ENCODE results near the gene PTMS. TPM values are rescaled to one million over a fixed set of nuclear protein-coding genes. Genes with fewer than 3 reads are reported as not detected.

The PTMS gene
- polyA plus RNA-seq, 3 donors = 71.7 to 632 (median 263) TPM

DNA sequence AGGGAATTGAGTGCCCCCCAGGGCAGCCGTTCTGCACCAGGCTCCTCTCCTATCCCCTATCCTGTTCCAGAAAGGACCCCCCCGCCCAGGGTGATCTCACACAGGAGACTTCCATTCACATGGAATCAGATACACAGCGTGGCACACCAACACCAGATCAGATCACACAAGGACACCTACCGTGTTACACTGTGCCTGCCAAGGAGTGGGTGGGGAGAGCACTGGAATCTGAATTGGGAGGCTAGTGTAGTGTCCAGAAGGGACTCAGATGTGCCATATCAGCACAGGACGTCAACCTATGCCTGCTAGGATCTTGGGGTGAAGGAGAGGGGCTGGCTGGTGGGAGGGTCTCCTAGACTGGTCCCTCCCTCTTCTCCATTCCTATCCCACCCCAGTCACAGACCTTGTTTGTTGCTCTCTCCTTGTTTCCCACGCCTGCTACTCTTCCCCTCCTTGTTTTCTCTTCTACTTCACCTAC is 2.3 kb downstream of the PTMS start:
- H3K27ac ChIP-seq (ENCODE audit: low read depth, low read length) = no peak overlapping the region
- 42 to 51% (median 48%) methylated on average over 6 of the region's 6 CpGs for WGBS, 3 donors

- H3K27ac ChIP-seq (ENCODE audit: low read depth, low read length) = no peak overlapping the region
- 52 to 70% (median 60%) methylated on average over 4 to 6 of the region's 6 CpGs for WGBS, 3 donors
These were observed 2.8 kb downstream of the PTMS start for GRCh38 chr12:6768990-6769389.

DNA sequence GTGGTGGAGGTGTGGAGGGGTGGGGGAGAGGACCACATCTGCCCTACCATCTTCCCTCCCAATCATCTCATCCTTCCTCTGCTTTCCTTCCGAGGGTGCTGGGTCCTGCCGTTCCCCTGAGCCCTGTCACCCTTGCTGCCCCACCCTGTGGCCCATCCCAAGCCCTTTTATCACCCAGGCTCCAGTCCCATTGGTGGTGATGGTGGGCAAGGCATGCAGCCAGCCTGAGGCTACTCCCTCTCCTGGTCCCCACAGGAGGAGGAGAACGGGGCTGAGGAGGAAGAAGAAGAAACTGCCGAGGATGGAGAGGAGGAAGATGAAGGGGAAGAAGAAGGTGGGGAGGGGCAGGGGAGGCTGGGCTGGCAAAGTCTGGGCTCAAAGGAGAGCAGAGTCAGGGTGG is 3.5 kb downstream of the PTMS start:
- no peak overlapping the region for H3K27ac ChIP-seq (ENCODE audit: low read depth, low read length)
- 47 to 85% (median 70%) methylated on average over 3 to 4 of the region's 4 CpGs for WGBS, 3 donors

GRCh38 chr12:6770094-6770493 is 3.9 kb downstream of the PTMS start:
- no peak overlapping the region for H3K27ac ChIP-seq (ENCODE audit: low read depth, low read length)
- 81 to 94% (median 83%) methylated on average over 10 to 12 of the region's 12 CpGs for WGBS, 3 donors

GRCh38 chr12:6770600-6770999 is 4.4 kb downstream of the PTMS start:
- no peak overlapping the region for H3K27ac ChIP-seq (ENCODE audit: low read depth, low read length)

GRCh38 chr12:6771091-6771495 is 4.9 kb downstream of the PTMS start:
- WGBS, 3 donors = 76 to 93% (median 90%) methylated on average over 4 of the region's 4 CpGs

More at GRCh38 chr12:6770600-6770999, 4.4 kb downstream of the PTMS start:
- 85 to 94% (median 89%) methylated on average over 10 of the region's 10 CpGs for WGBS, 3 donors

GRCh38 chr12:6771509-6772330 is 5.6 kb downstream of the PTMS start:
- no peak overlapping the region for H3K27ac ChIP-seq (ENCODE audit: low read depth, low read length)
- WGBS, 3 donors = 68 to 77% (median 69%) methylated on average over 12 of the region's 12 CpGs

More at GRCh38 chr12:6771091-6771495, 4.9 kb downstream of the PTMS start:
- H3K27ac ChIP-seq (ENCODE audit: low read depth, low read length) = no peak overlapping the region

- no peak within 1 kb of the TSS for H3K27ac ChIP-seq (ENCODE audit: low read depth, low read length)
- whole genome bisulfite sequencing, 3 donors = 30 to 59% (median 37%) methylated on average over 10 to 15 of the region's 15 CpGs
These were observed 6.2 kb downstream of the PTMS start, which contains the start of gene LAG3 for GRCh38 chr12:6772331-6772695. Gene LAG3 (plus strand): TSS chr12:6772520. CDS start chr12:6772853, 333 bp downstream.

GRCh38 chr12:6772726-6773589 is 6.8 kb downstream of the PTMS start:
- H3K27ac ChIP-seq (ENCODE audit: low read depth, low read length) = no peak overlapping the region
- WGBS, 3 donors = 61 to 72% (median 71%) methylated on average over 21 of the region's 21 CpGs

- 30 to 40% (median 39%) methylated on average over 52 to 60 of the region's 60 CpGs for WGBS, 3 donors
- H3K27ac ChIP-seq (ENCODE audit: low read depth, low read length) = no peak overlapping the region
These were observed 7.6 kb downstream of the PTMS start for GRCh38 chr12:6773590-6774351.

DNA sequence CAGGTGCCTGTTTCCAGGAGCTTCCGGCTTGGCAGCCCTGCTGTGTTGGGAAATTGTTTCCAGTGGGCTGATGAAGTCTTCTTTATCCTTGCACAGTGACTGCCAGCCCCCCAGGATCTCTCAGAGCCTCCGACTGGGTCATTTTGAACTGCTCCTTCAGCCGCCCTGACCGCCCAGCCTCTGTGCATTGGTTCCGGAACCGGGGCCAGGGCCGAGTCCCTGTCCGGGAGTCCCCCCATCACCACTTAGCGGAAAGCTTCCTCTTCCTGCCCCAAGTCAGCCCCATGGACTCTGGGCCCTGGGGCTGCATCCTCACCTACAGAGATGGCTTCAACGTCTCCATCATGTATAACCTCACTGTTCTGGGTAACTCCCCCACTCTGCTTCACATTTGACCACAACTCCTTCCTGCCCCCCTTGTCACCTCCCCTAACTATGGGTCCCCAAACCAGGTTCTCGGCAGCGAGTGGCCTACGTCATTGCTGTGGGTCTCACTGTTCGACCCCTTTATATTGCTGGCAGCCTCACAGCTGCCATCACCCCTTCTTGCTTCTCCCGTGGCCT is 8.4 kb downstream of the PTMS start:
- no peak overlapping the region for H3K27ac ChIP-seq (ENCODE audit: low read depth, low read length)
- WGBS, 3 donors = 69 to 86% (median 79%) methylated on average over 15 of the region's 15 CpGs

DNA sequence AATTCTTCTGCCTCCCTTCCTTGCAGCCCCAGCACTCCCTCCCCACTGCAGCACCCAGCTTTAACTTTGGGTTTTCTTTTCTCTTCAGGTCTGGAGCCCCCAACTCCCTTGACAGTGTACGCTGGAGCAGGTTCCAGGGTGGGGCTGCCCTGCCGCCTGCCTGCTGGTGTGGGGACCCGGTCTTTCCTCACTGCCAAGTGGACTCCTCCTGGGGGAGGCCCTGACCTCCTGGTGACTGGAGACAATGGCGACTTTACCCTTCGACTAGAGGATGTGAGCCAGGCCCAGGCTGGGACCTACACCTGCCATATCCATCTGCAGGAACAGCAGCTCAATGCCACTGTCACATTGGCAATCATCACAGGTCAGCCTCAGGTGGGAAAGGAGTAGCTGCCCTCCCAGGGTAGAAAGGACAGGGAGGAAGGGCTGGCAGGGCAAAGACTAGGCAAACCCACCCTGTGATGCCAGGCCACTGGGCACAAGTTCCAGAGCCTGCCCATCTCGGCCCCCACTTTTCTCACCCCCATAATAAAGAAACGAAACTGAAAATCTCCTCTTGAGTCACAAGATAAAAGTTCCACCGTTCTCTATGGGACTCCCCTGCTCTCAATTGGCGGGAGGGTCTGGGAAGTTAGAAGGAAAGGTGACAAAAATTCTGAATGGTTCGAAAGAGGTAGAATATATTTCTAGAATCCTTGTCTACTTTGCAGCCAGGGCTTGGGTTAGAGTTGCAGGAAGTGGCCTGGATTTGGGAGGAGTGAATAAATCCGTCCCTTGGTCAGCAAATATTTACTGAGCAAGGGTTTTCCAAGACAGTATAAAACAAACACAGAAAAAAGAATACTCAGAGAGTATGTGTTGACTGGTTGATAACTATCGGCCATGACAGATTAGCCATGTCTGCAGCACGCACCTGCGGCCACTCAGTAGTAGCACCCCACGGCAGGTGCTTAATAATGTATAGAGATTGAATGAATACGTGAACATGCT is 9.3 kb downstream of the PTMS start:
- H3K27ac ChIP-seq (ENCODE audit: low read depth, low read length) = no peak overlapping the region
- 68 to 87% (median 80%) methylated on average over 16 of the region's 16 CpGs for WGBS, 3 donors

DNA sequence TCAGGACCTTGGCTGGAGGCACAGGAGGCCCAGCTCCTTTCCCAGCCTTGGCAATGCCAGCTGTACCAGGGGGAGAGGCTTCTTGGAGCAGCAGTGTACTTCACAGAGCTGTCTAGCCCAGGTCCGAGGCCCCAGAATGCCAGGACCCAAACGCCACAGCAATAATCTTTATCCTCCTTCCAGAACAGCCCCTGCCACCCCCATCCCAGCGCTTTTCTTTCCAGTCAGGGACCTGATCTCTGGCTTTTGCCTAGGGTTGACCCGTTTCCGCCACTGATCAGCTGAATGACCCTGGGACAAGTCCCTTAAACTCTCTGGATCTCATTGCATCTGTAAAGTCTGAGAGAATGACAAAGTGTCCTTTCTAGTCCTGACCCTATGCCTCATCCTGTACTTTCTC is 11.2 kb downstream of the PTMS start:
- 91 to 99% (median 92%) methylated on average over 5 of the region's 5 CpGs for WGBS, 3 donors
- no peak overlapping the region for H3K27ac ChIP-seq (ENCODE audit: low read depth, low read length)

DNA sequence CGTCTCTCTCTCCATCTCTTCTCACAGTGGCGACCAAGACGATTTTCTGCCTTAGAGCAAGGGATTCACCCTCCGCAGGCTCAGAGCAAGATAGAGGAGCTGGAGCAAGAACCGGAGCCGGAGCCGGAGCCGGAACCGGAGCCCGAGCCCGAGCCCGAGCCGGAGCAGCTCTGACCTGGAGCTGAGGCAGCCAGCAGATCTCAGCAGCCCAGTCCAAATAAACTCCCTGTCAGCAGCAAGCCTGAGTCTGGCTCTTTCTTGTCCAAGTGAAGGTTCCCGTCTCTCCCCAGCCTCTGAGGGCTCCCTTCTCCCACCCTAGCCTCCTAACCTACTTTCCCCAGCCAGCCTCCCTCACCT is 12.0 kb downstream of the PTMS start:
- no peak overlapping the region for H3K27ac ChIP-seq (ENCODE audit: low read depth, low read length)
- WGBS, 3 donors = 24 to 58% (median 44%) methylated on average over 14 of the region's 14 CpGs

- WGBS, 3 donors = 3 to 4% (median 4%) methylated on average over 35 of the region's 35 CpGs
- H3K27ac ChIP-seq (ENCODE audit: low read depth, low read length) = no peak overlapping the region
These were observed 12.7 kb downstream of the PTMS start for GRCh38 chr12:6778574-6779550.
